GM21515 (cell line): ENCODE measurements around the gene DHX34.
"Not testable (repeated sequence)": the region's sequence is repeated elsewhere in the genome, so short reads cannot be mapped to it uniquely, and the experiment has no call there.

Experiments used
- ATAC-seq: cut with Tn5 transposase; IDR thresholded peaks from one replicate; pipeline ENCODE4 v1.9.1; 2021; ENCODE audit not compliant: unreplicated experiment

Gene DHX34

DNA sequence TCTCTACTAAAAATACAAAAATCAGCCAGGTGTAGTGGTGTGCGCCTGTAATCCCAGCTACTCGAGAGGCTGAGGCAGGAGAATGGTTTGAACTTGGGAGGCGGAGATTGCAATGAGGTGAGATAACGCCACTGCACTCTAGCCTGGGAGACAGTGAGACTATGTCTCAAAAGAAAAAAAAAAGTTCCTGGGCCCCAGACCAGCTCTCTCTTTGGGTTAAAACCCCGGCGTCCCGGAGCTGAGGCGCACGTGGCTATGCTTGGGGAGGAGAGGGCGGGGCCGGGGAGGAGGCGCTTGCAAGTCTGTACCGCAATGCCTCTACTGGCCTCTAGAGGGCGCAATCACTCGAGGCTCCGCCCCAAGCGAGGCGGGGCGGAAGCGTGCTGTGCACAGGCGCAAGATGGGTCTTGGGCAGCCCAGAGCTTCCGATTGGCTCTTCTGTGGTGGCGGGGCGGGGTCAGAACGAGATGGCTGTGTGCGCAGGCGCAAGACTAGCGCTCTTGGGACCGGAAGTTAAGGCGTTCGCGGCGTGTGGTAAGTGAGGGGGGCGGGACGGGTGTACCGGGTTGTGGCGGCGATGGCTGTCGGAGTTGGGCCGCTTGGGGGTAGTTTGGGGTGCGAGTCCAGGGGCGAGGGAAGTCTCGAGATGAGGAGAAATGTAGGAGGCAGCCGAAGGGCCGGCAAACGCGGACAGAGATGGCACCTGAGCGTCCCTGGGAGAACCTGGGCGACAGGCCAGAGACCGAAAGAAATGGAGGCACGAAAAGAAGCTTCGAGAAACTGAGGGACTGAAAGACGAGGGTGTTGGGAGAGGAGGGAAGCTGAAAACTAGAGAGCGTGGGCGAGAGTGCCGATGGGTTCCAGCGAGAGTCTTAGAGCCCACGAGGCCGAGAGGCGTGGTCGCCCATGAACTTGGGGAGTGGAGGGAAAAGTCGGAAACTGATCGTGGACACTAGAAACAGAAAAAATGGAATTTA lies at the start of gene DHX34:
DHX34 (plus strand) TSS at position 497 of the 977 bp plus-strand sequence. CDS start 3,716 bp downstream, outside the sequence.
- ATAC-seq: peak; percentile 88

DNA sequence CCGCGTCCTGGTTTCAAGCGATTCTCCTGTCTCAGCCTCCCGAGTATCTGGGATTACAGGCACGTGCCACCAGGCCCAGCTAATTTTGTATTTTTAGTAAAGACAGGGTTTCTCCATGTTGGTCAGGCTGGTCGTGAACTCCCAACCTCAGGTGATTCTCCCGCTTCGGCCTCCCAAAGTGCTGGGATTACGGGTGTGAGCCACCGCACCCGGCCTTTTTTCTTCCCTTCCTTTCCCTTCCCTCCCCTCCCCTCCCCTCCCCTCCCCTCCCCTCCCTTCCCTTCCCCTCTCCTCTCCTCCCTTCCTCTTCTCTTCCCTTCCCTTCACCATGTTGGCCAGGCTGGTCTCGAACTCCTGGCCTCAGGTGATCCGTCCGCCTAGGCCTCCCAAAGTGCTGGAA lies 48.2 kb upstream of the DHX34 start:
- ATAC-seq: not testable (repeated sequence)

DNA sequence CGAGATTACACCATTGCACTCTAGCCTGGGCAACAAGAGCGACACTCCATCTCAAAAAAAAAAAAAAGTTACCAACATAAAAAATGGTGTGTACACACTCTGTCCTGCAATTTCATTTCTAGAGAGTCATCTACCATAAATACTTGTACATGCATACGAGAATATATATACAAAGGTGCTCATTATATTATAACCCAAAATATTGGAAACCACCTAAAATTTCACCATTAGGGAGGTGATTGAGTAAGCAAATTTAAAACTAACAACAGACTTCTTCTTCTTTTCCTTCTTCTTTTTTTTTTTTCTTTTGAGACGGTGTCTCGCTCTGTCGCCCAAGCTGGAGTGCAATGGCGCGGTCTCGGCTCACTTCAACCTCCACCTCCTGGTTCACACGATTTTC lies 46.9 kb upstream of the DHX34 start:
- ATAC-seq: no peak

- no peak for ATAC-seq
Measured at GRCh38 chr19:47303966-47304365, 45.1 kb upstream of the DHX34 start.

GRCh38 chr19:47305309-47305751 lies 43.8 kb upstream of the DHX34 start:
- ATAC-seq: no peak

DNA sequence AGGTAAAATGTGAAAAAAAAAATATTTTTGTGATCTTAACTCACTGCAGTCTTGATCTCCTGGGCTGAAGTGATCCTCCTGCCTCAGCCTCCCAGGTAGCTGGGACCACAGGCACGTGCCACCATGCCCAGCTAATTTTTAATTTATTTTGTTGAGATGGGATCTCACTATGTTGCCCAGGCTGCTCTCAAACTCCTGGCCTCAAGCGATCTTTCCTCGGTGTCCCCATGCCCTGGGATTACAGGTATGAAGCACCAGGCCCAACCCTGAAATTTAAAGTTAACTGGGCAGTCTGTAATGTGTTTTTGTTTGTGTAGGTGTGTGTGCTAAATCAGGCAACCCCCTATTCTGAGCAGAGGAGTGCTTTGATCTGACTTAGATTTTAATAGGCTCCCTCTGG lies 42.8 kb upstream of the DHX34 start:
- no peak for ATAC-seq

DNA sequence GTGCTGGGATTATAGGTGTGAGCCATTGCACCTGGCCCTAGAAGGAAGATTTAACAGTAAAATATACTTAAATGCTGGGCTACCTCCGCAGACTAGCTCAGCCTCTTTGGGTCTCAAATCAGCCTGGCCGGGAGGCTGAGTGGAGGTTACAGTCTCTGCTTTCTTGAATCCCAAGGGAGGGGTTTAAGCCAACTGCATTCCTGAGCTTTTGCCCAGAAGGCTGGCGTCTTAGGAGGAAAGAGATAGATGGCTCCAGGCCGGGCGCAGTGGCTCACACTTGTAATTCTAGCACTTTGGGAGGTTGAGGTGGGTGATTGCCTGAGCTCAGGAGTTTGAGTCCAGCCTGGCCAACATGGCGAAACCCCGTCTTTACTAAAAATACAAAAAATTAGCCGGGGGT lies 40.1 kb upstream of the DHX34 start:
- ATAC-seq: no peak

GRCh38 chr19:47309608-47310007 lies 39.5 kb upstream of the DHX34 start, which contains the start of gene C5AR1:
C5AR1 (plus strand) TSS chr19:47309861; CDS start chr19:47309896, 35 bp downstream.
- no peak for ATAC-seq

DNA sequence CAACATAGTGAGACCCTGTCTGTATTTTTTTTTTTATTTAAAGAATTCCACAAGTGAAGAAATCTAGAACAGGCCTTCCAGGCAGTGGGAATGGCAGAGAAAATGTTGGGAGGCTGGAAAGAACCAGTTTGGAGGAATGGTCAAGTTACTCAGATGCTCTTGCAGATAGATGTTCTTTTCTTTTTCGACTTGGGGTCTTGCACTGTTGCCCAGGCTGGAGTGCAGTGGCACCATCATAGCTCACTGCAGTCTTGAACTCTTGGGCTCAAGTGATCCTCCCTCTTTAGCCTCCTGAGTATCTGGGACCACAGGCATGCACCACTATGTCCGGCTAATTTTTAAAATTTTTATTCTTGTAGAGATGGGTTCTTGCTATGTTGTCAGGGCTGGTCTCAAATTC lies 38.8 kb upstream of the DHX34 start:
- no peak for ATAC-seq

- no peak for ATAC-seq
Measured at GRCh38 chr19:47310819-47311218, 38.3 kb upstream of the DHX34 start.

GRCh38 chr19:47312366-47313006 lies 36.6 kb upstream of the DHX34 start:
- ATAC-seq: no peak

- no peak for ATAC-seq
Measured at GRCh38 chr19:47313754-47314295, 35.3 kb upstream of the DHX34 start.

DNA sequence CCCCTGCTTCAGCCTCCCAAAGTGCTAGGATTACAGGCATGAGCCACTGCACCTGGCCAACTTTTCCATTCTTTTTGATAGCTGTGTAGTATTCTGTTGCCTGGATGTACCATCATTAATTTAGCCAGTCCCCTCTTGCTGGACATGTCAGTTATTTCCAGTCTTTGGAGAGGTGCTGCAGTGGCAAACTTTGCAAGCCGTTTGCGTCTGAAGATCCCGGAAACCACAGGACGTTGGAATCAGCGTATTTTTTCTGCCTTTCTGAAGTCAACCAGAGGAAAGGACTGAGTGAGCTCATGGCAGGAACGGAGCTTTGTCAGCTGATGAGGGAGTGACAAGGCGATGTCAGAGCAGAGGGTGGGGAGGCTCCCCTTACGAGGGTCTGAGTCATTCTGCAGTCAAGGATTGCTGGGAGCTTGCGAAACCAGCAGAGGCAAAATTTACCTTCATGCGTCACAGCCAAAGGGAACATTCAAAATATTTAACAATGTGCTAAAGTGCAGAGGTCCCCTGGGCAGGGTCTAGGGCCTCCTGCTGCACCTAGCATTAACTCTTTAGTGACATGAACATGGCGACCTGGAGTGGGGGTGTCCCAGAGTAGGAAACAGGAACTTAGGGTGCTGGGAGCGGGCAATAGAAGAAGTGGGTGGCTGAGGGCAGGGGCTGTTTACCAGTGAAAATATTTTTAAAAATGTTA lies 33.8 kb upstream of the DHX34 start:
- no peak for ATAC-seq

GRCh38 chr19:47316513-47316912 lies 32.6 kb upstream of the DHX34 start:
- ATAC-seq: no peak

DNA sequence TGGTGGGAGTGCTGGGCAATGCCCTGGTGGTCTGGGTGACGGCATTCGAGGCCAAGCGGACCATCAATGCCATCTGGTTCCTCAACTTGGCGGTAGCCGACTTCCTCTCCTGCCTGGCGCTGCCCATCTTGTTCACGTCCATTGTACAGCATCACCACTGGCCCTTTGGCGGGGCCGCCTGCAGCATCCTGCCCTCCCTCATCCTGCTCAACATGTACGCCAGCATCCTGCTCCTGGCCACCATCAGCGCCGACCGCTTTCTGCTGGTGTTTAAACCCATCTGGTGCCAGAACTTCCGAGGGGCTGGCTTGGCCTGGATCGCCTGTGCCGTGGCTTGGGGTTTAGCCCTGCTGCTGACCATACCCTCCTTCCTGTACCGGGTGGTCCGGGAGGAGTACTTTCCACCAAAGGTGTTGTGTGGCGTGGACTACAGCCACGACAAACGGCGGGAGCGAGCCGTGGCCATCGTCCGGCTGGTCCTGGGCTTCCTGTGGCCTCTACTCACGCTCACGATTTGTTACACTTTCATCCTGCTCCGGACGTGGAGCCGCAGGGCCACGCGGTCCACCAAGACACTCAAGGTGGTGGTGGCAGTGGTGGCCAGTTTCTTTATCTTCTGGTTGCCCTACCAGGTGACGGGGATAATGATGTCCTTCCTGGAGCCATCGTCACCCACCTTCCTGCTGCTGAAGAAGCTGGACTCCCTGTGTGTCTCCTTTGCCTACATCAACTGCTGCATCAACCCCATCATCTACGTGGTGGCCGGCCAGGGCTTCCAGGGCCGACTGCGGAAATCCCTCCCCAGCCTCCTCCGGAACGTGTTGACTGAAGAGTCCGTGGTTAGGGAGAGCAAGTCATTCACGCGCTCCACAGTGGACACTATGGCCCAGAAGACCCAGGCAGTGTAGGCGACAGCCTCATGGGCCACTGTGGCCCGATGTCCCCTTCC lies 28.9 kb upstream of the DHX34 start:
- no peak for ATAC-seq

DNA sequence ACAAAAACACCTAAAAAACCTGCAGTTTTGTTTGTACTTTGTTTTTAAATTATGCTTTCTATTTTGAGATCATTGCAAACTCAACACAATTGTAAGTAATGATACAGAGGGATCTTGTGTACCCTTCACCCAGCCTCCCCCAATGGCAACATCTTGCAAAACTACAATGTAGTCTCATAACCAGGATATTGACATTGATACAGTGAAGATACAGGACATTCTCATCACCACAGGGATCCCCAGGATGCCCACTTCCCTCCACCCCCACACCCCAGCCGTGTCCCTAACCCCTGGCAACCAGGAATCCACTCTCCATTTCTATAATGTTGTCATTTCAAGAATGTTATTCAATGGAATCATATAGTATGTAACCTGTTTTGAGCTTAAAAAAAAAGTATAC lies 27.5 kb upstream of the DHX34 start:
- no peak for ATAC-seq

GRCh38 chr19:47322058-47322457 lies 27.1 kb upstream of the DHX34 start:
- no peak for ATAC-seq

DNA sequence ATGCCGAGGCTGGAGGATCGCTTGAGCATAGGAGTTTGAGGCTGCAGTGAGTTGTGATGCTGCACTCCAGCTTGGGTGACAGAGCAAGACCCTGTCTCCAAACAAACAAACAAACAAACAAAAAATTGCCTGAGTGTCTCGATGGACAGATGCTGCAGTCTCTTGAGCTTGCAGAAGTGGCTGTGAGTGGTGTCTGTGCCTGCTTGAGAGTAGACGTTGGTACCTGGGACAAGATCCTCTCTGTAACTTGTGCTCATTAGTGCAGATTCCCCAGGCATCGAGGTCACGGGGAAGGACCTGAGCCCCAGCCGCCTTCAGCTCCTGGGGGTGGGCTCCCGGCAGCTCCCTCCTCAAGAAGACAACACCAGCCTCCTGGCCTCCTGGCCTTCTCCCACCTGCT lies 25.7 kb upstream of the DHX34 start:
- no peak for ATAC-seq

GRCh38 chr19:47323872-47324271 lies 25.2 kb upstream of the DHX34 start:
- no peak for ATAC-seq

DNA sequence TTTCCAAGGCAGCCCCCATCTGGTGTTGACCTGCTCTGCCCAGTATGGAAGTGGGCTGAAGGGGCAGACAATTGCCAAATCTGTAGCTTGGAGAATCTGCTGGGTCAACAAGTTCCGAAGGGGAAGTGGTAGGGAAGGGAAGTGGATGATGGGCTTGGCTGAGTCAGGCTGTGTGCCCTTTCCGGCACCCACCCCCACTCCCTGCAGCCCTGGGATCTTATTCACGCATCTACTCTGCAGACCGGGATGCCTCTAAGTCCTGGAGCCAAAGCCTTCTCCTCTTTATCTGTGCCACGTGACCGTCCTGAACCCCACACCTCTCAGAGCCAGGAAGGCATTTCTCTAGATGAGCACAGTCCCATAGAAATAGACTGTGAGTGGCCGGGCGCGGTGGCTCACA lies 24.6 kb upstream of the DHX34 start:
- ATAC-seq: no peak
